Measurements from ENCODE around the gene GHR.

GHR gene

GRCh38 chr5:42761791-42762190 is 338.6 kb downstream of the GHR start:
- Histone ChIP-seq H3K4me3 (ENCODE audit: severe bottlenecking) (no peak overlapping the region), H3K27me3 (ENCODE audit: insufficient read depth, poor library complexity, severe bottlenecking) (peaks cover under 1% of the 10 kb centered on the region), H3K27ac (ENCODE audit: poor library complexity, severe bottlenecking) (no peak overlapping the region), H3K36me3 (ENCODE audit: low read depth) (no peaks in the 10 kb centered on the region), H3K9me3 (ENCODE audit: severe bottlenecking) (peaks cover 4% of the 10 kb centered on the region), H3K4me1 (ENCODE audit: insufficient read depth, poor library complexity, severe bottlenecking) (peaks cover 6% of the 10 kb centered on the region)
- TF ChIP-seq CTCF (IDR thresholded peaks at IDR 0.05; ENCODE audit: poor library complexity, severe bottlenecking) = no peak
- ATAC-seq (ENCODE audit: low read depth) (no peak), DNase-seq (ENCODE audit: low spot score) (no peak)

- DNase-seq (ENCODE audit: low spot score) (no peak), ATAC-seq (ENCODE audit: low read depth) (peak; percentile 33; the same call in 1 of the 3 replicates)
- Histone ChIP-seq H3K27me3 (ENCODE audit: insufficient read depth, poor library complexity, severe bottlenecking) (peaks cover 11% of the 10 kb centered on the region), H3K27ac (ENCODE audit: poor library complexity, severe bottlenecking) (no peak overlapping the region), H3K4me3 (ENCODE audit: severe bottlenecking) (no peak overlapping the region), H3K4me1 (ENCODE audit: insufficient read depth, poor library complexity, severe bottlenecking) (peaks cover 5% of the 10 kb centered on the region), H3K36me3 (ENCODE audit: low read depth) (no peaks in the 10 kb centered on the region), H3K9me3 (ENCODE audit: severe bottlenecking) (peaks cover 4% of the 10 kb centered on the region)
- peak; percentile 88 for TF ChIP-seq CTCF (IDR thresholded peaks at IDR 0.05; ENCODE audit: poor library complexity, severe bottlenecking)
Measured at GRCh38 chr5:42767491-42768105, 344.4 kb downstream of the GHR start.

GRCh38 chr5:42768106-42768504 is 344.9 kb downstream of the GHR start:
- ATAC-seq (ENCODE audit: low read depth) (no peak), DNase-seq (ENCODE audit: low spot score) (no peak)
- H3K36me3 ChIP-seq (ENCODE audit: low read depth) = no peaks in the 10 kb centered on the region
- TF ChIP-seq CTCF (IDR thresholded peaks at IDR 0.05; ENCODE audit: poor library complexity, severe bottlenecking) = no peak
- peaks cover 10% of the 10 kb centered on the region for H3K4me1 ChIP-seq (ENCODE audit: insufficient read depth, poor library complexity, severe bottlenecking)
- no peak overlapping the region for H3K4me3 ChIP-seq (ENCODE audit: severe bottlenecking)
- H3K9me3 ChIP-seq (ENCODE audit: severe bottlenecking) = peaks cover 4% of the 10 kb centered on the region
- peaks cover 11% of the 10 kb centered on the region for H3K27me3 ChIP-seq (ENCODE audit: insufficient read depth, poor library complexity, severe bottlenecking)
- no peak overlapping the region for H3K27ac ChIP-seq (ENCODE audit: poor library complexity, severe bottlenecking)

GRCh38 chr5:42770003-42770402 is 346.8 kb downstream of the GHR start:
- no peak overlapping the region for H3K27ac ChIP-seq (ENCODE audit: poor library complexity, severe bottlenecking)
- DNase-seq (ENCODE audit: low spot score) = no peak
- H3K9me3 ChIP-seq (ENCODE audit: severe bottlenecking) = no peaks in the 10 kb centered on the region
- H3K36me3 ChIP-seq (ENCODE audit: low read depth) = no peaks in the 10 kb centered on the region
- no peak for TF ChIP-seq CTCF (IDR thresholded peaks at IDR 0.05; ENCODE audit: poor library complexity, severe bottlenecking)
- ATAC-seq (ENCODE audit: low read depth) = no peak
- no peak overlapping the region for H3K4me3 ChIP-seq (ENCODE audit: severe bottlenecking)
- peaks cover 14% of the 10 kb centered on the region for H3K4me1 ChIP-seq (ENCODE audit: insufficient read depth, poor library complexity, severe bottlenecking)
- H3K27me3 ChIP-seq (ENCODE audit: insufficient read depth, poor library complexity, severe bottlenecking) = peaks cover 17% of the 10 kb centered on the region

Measured in RWPE2 (cell line).